Colonic mucosa (tissue), 4 donors: Measurements from ENCODE around the gene DAB2IP. TPM values are rescaled to one million over a fixed set of nuclear protein-coding genes. Genes with fewer than 3 reads are reported as not detected.

Experiments
- DNase-seq: peaks from one replicate; pipeline ENCODE4 v3.0.0-alpha.2; 2020
- H3K27ac ChIP-seq: fragments of 200-600 bp; one replicate; pipeline ENCODE4 v1.8.0; 2021
- H3K27me3 ChIP-seq: fragments of 200-600 bp; one replicate; pipeline ENCODE4 v1.8.0; 2021
- H3K36me3 ChIP-seq: fragments of 200-600 bp; one replicate; pipeline ENCODE4 v1.8.0; 2021
- H3K4me1 ChIP-seq: fragments of 200-600 bp; one replicate; pipeline ENCODE4 v1.8.0; 2021; ENCODE audit warnings: mild to moderate bottlenecking
- H3K4me3 ChIP-seq: fragments of 200-600 bp; one replicate; pipeline ENCODE4 v1.8.0; 2021
- H3K9ac ChIP-seq, 2 donors: one replicate each; pipeline ENCODE4 v1.7.0; 2013; ENCODE audit warnings: control low read depth in 2 of 2, low read depth in 2 of 2, low read length in 2 of 2
- H3K9me3 ChIP-seq: fragments of 200-600 bp; one replicate; pipeline ENCODE4 v1.8.0; 2021
- intact Hi-C: fragments of 100-400 bp; cut with DNase I; formaldehyde crosslinking; loops from one replicate; pipeline ENCODE4 v1.14.1; 2022
- total RNA-seq, 2 donors: library from RNA; stranded (reverse); fragmentation: NEBNext Ultra II Directional in 1 of 2; extraction: Animal tissue kit (Norgen Biotek cat#: 25700) in 1 of 2; gene quantifications; one replicate each; pipeline ENCODE4 v1.2.1, GENCODE V29; 2021
- TF ChIP-seq, protein P1 (sequence below): fragments of 200-600 bp; IDR thresholded peaks from one replicate; pipeline ENCODE4 v1.8.0; 2022; ENCODE audit warnings: antibody characterized with exemption, mild to moderate bottlenecking
- donor health status: healthy.
- donor health status: DM: no; HTN: no; CAD: no.
- donor health status: DM: no; HTN: no; CAD: no.

DAB2IP gene
- total RNA-seq, 2 donors from 2014 or later: 126 to 130 TPM

DNA sequence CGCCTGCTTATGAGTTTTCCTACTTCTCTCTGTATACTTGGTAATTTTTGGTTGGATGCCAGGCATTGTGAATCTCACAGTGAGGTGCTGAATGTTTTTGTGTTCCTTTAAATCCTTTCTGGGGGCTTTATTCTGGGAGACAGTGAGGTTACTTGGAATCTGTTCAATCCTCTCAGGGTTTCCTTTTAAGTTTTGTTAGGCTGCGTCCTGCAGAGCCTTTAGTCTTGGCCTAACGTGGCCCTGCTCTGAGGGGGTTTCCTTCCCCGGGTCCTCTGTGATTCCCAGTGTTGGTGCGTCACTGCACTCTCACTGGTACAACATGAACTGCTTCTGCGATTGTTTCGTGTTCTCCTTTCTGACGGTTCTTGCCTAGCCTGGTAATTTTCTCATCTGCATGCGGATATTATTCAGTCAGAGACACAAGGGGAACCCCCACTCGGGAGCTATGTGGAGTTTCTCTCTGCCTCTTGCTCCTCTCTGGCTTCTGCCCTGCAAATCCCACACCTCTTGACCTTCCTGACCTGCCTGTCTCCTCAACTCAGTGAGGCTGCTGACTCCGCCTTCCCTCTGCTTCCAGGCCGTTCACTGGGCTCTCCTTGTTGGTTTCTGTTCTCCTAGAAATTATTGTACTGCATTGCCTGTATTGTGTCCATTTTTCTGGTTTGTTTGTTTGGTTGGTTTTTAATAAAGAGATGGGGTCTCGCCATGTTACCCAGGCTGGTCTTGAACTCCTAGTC, 128.1 kb downstream of the DAB2IP start:
- H3K4me3 ChIP-seq: no peak overlapping the region
- TF ChIP-seq, protein P1, sequence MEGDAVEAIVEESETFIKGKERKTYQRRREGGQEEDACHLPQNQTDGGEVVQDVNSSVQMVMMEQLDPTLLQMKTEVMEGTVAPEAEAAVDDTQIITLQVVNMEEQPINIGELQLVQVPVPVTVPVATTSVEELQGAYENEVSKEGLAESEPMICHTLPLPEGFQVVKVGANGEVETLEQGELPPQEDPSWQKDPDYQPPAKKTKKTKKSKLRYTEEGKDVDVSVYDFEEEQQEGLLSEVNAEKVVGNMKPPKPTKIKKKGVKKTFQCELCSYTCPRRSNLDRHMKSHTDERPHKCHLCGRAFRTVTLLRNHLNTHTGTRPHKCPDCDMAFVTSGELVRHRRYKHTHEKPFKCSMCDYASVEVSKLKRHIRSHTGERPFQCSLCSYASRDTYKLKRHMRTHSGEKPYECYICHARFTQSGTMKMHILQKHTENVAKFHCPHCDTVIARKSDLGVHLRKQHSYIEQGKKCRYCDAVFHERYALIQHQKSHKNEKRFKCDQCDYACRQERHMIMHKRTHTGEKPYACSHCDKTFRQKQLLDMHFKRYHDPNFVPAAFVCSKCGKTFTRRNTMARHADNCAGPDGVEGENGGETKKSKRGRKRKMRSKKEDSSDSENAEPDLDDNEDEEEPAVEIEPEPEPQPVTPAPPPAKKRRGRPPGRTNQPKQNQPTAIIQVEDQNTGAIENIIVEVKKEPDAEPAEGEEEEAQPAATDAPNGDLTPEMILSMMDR: no peak
- intact Hi-C loops: no loop called here
- H3K36me3 ChIP-seq: peaks cover 30% of the 10 kb centered on the region
- no peaks in the 10 kb centered on the region for H3K9me3 ChIP-seq
- H3K27ac ChIP-seq: no peak overlapping the region
- no peaks in the 10 kb centered on the region for H3K4me1 ChIP-seq
- DNase-seq: no peak
- no peak overlapping the region for H3K9ac ChIP-seq
- H3K27me3 ChIP-seq: no peaks in the 10 kb centered on the region

DNA sequence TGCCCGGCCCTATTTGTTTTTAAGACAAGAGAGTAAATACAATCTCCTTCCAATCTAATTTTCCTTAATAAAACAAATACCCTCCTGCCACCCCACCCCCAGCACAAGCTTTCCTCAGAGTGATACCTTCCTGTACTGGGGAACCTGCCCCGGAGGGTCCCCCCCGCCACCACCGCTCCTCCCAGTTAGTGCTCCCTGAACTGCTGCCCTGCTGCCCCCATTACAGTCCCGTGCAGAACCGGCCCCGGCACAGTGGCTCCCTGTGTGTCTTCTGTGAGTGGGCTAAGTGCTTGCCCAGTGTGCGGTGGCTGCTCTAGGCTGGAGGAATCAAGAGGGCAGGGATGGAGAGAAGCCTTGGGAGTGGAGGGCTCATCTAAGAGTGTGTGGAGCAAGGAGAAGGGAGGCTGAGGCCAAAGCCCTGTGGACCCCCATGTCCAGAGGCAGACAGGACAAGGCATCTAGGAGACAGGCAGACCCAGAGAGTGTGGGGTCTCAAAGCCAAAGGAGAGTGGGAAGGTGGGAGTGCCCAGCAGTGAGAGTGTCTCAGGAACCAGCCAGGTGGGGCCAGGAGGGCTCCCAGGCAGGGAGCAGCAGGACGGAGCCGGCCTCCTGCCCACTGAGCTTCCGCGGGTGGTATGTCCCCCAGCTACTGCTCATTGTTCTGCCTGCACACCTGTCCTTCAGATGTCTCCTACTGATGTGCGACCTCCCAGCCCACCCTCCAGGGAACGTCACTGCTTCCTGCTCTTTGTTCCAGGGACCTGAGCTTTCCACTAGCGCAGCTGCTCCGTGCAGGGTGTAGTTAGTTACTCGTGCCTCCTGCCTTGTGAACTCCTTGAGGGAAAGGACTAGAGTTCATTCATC, 129.0 kb downstream of the DAB2IP start:
- Histone ChIP-seq H3K9ac (no peak overlapping the region), H3K4me3 (no peak overlapping the region), H3K9me3 (no peaks in the 10 kb centered on the region), H3K4me1 (no peaks in the 10 kb centered on the region), H3K36me3 (peaks cover 27% of the 10 kb centered on the region), H3K27ac (no peak overlapping the region), H3K27me3 (no peaks in the 10 kb centered on the region)
- DNase-seq: no peak
- TF ChIP-seq, protein P1: no peak
- intact Hi-C loops: no loop called here

DNA sequence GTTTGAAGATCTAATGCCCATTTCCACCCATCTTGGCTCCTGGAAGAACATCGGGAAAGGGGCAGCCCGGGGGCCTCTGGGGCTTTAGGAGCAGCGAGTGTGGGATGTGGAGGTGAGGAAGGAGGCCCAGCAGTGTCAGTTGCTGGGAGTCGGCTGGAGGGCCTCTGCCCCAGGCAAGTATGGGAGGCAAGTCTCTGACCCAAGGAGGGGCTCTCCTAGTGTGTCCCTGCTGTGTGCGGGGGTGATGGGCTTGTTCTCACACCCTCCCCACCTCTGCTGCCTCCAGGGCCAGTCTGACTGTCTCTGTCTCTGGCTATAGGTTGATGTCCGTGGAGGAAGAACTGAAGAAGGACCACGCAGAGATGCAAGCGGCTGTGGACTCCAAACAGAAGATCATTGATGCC, 129.7 kb downstream of the DAB2IP start:
- Histone ChIP-seq H3K27me3 (no peaks in the 10 kb centered on the region), H3K4me3 (no peak overlapping the region), H3K9me3 (no peaks in the 10 kb centered on the region), H3K27ac (no peak overlapping the region), H3K36me3 (peaks cover 19% of the 10 kb centered on the region), H3K4me1 (no peaks in the 10 kb centered on the region), H3K9ac (no peak overlapping the region)
- TF ChIP-seq, protein P1: no peak
- DNase-seq: no peak
- intact Hi-C loops: no loop called here

DNA sequence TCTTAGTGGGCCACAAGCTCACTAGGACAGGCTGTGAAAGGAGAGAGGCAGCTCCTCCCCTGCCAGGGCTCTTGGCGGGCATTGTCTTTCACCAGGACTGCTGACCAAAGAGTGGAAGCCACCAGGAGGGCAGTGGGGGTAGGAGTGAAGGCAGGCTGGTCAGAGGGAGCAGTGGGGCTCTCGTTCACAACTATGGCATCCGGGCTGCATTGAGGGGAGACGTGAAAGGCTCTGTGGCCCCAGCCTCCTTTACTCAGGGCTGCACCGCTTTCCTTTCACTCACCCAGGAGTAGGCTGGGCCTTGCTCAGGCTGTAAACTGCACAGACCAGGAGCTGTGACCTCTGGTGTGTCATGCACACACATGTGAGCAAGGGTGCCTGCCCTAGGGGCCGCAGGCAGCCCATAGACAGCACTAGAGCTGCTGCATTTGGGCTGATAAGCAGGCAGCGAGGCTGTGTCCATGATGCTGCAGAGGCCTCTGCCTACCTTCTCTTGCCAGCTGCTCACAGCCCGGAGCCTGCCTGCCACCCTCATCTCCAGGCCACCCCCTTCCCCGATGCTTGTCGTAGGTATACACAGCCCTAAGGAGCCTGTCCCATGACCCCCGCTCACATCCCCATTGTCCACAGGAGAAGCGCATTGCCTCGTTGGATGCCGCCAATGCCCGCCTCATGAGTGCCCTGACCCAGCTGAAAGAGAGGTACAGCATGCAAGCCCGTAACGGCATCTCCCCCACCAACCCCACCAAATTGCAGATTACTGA, 130.4 kb downstream of the DAB2IP start:
- Histone ChIP-seq H3K27ac (no peak overlapping the region), H3K9me3 (no peaks in the 10 kb centered on the region), H3K4me1 (no peaks in the 10 kb centered on the region), H3K36me3 (peaks cover 15% of the 10 kb centered on the region), H3K9ac (no peak overlapping the region), H3K27me3 (no peaks in the 10 kb centered on the region), H3K4me3 (no peak overlapping the region)
- no peak for DNase-seq
- intact Hi-C loops: no loop called here
- TF ChIP-seq, protein P1: no peak

GRCh38 chr9:121782514-121783110, 131.2 kb downstream of the DAB2IP start:
- H3K27ac ChIP-seq: no peak overlapping the region
- no peaks in the 10 kb centered on the region for H3K4me1 ChIP-seq
- no peaks in the 10 kb centered on the region for H3K9me3 ChIP-seq
- peaks cover 15% of the 10 kb centered on the region for H3K36me3 ChIP-seq
- H3K27me3 ChIP-seq: no peaks in the 10 kb centered on the region
- no peak for DNase-seq
- TF ChIP-seq, protein P1: no peak
- H3K4me3 ChIP-seq: no peak overlapping the region
- no peak overlapping the region for H3K9ac ChIP-seq
- intact Hi-C loops: no loop called here
